HG02840 (cell line): Measurements from ENCODE around the gene BEST2.

Experiments used
- ATAC-seq: cut with Tn5 transposase; IDR thresholded peaks from one replicate; pipeline ENCODE4 v1.9.1; 2021; ENCODE audit warnings: mild to moderate bottlenecking, moderate library complexity, moderate number of reproducible peaks; ENCODE audit not compliant: unreplicated experiment, low FRiP score

Gene BEST2

DNA sequence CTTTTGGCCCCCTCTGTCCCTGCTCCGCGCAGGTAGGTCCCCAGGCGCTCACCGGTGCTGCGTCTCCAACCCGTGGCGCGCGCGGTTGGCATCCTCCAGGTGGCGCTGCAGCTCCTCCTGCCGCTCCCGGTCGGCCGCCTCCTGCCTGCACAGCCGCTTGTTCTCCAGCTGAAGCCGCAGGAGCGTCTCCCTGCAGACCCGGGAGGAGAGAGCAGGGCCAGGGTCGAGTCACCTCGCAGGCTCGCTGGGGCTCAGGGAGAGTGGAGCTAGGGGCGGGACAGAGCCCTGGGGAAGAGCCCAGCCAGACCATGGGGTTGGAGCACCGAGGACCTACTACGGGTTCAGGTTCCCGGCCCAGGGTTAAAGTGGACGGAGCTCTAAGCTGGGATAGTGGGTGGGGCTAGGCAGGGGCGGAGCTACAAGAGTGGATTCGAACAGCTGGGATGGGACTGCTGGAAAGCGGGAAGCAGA is 14.5 kb downstream of the BEST2 start:
- no peak for ATAC-seq

DNA sequence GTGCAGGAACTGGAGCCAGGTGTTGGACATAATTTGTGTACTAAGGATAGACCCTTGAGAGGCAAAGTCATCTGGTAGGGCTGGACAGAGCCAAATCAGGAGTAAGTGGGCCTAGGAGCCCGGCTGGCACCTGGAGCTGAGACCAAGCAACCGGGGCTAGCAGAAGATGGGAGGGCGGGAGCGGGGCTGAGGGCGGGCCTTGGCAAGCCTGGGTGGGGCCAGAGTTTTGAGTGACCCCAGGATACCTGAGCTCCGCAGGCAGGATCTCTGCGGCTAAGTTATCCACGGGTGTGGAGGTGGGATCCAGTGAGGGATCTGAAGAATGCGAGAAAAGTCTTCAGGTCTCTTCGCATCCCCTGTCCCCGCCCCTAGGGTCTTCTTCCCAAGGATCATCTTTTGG is 15.6 kb downstream of the BEST2 start:
- no peak for ATAC-seq

DNA sequence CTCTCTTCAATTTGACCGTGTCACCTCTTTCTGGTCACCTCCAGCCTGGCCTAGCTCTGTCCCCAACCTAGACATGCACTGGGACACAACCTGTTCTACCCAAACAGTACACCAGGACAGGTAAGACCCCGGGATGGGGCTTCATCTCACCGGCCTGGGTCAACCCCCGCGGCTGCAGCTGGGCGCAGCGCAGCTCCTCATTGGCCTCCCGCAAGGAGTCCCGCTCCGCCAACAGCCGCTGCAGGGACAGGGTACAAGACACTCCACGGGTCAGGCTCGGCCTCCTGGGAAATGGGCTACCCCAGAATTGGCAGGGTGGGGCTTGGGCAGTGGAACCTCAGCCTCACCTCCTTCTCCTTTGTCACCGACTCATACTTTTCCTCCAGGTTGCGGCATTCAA is 16.1 kb downstream of the BEST2 start:
- no peak for ATAC-seq

DNA sequence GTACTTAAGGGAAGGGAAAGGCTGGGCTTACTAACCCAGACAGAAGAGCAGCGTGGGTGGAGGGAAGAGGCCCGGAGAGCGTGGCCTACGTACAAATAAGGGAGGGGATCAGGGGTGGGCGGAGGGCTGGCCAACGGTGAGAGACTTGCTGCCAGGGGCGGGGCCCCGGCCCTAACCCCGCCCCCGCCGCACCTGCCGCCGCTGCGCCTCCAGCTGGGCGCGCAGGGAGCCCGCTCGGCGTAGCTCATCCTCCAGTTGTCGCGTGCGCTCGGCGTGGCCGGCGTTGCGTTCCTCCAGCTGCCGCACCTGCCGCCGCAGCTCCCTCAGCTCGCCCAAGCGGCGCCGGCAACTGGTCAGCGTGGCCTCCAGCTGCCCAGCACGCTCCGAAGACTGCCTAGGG is 18.1 kb downstream of the BEST2 start:
- ATAC-seq: no peak

DNA sequence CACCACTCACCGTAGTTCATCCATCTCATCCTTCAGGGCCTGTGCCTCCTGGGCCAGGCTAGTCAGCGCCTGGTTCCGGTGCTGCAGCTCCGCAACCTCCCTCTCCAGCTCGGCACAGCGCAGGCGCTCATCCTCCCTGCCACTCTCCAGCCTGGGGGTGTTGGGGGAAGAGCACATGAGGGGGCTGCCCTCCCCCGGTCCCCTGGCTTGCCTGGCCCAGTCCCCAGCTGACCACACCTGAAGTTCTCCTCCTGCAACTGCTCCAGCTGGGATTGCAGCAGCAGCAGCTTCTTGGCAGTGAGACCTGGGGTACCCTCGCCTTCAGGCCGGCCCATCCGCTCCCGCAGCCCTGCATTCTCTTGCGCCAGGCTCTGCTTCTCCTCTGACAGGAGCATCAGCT is 19.3 kb downstream of the BEST2 start:
- no peak for ATAC-seq

DNA sequence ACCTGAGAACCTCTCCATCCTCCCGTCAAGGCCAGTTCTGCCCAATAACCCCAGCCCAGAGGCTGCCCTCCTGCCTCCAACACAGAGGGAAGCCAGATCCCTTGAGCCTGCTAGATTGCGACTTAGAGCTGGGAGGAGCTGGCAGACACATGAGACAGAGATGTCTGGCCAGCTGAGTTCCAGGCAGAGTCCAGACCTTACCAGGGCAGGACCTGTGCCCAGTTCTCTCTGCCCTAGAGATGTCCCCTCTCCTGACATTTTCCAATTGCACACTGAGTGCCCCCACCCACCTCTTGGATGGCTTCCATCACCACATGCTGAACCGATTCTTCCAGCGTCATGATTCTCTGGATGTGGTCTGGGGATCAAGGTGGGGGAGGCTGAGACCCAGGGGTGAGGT is 20.7 kb downstream of the BEST2 start:
- ATAC-seq: no peak

DNA sequence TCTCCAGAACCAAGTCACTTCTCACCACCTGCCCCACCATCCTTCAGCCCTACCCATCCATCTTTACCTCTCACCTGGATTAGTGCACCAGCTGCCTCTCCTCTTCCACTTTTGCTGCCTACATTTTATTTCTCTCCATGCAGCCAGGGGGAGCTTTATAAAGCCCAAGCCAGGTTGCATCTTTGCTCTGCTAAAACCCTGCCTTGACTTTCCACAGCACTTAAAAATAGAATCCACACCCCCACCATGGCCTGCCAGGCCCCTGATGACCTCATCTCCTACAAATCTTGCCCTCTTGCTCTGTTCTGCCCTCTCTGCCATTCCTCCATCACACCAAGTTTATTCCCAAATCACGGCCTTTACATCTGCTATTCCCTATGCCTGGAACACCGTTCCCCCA is 22.0 kb downstream of the BEST2 start:
- ATAC-seq: no peak

DNA sequence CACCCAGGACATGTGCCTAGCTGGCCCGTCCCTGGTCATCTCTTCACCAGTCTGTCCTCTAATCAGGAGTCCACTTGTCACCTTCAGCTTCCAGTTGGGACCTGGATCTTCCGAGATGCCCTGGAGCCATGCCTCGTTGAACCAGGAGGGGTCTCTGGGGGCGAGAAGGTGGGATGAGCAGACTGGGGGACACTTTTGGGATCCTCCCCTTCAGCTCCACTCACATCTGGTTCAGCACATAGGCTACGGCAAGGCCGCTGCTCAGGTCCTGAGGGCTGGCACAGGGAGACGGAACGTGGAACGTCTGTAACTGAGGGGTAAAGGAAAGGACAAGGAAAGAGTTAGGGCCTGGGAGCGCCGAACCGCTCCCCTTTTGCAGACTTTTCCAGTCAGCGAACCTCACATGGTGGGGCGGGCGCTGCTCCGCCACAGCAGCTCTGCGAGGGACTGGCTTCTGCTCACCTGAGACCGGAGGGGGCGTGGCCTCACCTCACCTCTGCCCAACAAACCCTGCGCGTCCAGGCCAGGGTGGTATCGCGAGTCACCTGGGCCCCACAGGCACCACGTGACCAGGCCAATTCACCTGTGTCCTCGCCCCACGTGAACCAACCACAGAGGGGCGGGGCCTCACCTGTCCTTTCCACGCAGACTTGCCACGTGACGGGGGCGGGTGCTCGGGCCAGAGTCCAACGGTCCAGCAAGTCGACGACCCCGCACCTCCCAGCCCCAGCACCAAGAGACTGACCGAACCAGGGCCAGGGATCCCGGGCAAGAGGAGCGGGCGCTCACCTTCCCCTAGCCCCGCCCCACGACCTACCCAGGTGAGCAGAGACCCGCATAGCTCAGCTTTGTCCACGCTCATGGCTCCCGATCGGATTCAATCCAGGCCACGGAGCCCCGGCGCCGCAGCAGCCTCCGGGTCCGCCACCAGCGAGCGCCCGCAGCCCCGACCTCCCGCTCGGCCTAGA is 23.3 kb downstream of the BEST2 start, which contains the start of gene HOOK2:
Gene HOOK2, minus strand, starts transcription at position 965 of the 968 bp plus-strand sequence. Its CDS starts 103 bp downstream, at position 862.
- ATAC-seq: peak; percentile 1

DNA sequence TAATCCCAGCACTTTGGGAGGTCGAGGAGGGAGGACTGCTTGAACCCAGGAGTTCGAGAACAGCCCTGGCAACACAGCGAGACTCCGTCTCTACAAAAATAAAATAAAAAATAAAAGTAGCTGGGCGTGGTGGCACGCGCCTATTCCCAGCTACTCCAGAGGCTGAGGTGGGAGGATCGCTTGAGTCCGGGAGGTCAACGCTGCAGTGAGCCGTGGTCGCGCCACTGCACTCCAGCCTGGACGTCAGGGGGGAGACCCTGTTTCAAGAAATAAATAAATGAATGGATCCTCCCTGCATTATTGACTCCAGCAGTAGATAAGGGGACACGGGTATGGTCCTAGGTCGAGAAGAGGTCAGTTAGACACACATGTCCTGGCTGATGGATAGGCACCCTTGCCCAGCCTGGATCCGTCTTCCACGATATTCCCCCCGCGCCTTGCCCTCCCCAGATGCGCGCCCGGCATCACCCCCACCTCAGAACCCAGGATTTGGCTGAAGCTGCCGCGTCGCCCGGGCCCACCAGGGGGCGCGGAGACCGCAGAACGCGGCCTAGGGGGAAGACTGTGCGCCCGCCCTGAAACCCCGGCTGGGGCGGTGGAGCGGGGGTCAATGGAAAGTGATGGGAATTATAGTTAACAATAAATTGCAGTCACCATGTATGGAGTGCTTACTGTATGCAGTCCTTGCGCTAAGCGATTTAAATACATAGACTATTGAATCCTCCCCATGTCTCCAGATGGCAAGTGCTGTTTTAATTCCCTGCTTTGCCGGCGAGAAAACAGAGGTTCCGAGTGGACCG is 25.8 kb downstream of the BEST2 start:
- ATAC-seq: no peak

DNA sequence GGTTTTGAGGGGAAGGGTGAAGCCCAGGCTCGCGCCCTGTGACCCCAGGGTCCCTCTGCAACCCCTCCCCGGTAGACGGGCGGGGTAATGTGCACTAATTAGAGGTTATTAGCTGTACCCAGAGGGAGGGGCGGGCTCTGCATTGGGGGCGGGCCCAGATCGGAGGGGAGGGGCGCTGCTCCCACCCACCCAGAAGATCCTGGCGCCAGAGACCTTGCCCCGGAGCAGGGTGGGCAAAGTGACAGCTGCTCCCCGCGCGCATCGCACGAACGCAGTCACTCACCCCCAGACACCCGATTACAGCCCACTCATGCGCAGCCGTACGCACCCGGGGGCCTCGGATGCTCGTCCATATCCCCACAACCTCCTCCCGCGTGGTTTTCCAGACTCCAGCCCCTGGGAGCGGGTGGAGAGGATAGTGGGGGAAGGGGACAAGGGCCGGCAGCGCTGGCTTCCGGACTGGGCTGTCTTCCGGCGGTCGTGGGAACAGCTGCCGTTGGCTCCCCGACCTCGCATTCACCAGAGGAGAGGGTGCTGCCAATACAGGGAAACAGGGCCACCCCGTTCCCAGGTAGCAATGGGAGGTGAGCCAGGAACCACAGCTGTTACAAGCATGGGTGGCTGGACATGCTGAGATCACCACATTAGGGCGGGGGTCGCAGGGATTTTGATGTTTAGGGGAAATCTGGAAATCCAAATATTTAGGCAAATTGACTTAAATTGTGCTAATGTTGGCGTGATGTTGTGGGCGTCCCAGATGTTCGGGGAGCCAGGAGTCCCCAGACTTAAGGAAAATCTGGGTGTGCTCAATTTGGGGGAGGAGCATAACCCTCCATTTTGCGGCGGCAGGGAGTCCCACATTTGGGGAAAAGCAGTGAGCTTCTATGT is 26.7 kb downstream of the BEST2 start:
- no peak for ATAC-seq

DNA sequence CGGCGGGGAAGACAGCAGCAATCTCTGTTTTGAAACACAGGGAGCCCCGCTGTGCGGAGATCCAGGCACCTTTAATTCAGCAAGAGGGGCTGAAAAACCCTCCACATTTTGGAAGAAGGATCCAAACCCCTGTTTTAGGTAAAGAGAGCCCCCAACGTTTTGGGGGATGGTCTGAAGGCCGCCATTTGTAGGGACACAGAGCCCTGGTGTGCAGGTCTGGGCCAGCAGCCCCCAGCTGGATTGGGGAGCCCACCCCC is 27.2 kb downstream of the BEST2 start:
- no peak for ATAC-seq

DNA sequence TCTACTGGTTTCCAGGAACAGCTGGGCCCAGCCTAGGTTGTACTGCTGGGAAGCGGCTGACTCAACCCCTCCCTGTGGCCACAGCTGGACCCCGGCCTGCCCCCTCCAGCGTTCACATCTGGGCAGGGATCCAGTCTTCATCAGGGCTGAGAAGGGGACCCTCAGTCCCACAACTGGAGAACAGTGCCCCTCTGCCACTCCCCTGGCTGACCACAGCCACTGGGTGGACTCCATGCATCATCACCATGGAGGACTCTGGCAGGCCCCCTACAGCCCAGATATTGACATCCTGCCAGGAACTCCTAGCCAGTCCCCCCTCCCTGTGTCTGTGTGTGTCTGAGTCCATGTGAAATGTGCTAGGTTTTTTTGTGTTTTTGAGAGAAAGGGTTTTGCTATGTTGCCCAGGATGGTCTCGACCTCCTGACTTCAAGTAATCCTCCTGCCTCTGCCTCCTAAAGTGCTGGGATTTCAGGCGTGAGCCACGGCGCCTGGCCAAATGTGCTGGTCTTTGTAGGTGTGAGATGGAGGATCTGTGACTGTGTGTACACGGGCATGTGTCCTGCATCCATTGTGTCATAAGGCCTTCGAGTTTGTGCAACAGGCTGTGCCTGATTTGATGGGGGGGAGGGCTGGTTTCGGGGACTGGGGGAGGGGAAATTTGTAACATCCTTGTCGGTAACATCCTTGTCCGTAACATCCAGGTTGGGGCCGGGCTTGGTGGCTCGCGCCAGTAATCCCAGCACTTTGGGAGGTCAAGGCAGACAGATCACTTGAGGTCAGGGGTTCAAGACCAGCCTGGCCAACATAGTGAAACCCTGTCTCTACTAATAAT is 27.8 kb downstream of the BEST2 start:
- ATAC-seq: no peak

DNA sequence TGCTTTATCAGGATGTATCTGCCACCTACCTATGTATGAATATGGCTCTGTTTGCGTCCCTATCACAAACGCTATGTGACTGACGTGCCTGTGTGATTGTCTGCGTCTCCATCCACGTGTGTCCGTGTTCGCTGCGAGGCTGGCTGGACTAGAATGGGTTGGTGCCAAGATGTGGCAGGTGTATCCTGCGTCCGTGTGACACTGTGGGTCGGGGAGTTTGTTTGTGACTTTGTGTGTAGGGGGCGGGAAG is 30.5 kb downstream of the BEST2 start:
- ATAC-seq: no peak

DNA sequence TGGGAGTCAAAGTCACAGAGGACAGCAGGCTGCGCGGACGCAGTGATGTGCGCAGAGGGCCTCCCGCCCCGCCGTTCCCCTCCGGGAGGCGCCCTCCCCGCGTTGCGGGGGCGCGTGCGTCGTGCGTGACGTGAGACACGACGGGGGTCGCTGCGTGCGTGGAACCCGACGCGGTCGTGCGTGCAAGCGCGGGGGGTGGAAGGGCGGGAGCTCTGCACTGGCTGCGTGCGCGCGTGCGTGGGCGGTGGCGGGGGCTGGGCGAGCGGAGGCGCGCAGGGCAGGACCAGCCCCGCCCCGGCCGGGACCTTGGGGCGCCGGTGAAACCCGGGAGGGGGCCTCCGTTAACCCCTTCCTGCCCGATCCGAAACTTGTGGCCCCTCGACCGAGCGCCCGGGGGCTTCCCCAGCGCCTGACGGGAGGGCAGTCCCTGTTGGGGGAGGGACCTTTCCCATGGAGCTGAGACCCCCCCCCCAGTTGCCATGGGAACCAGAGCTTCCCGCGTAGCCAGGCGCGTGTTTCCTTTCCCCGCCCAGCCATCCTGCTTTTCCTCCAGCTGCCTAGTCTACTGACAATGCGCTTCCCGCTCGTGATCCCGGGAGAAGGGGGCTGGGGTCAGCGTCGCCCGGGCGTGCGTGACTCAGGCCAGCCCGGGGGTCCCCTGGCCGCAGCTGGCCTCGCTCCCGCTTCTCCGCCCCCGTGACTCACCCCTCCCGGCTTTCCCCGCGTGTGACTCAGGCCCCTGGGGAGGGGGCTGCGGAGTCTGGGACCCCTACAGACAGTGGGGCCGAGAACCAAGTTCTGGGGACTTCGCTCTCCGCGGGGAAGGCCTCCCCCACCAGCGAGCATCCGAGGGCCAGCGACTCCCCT is 31.1 kb downstream of the BEST2 start:
- ATAC-seq: peak; percentile 30

DNA sequence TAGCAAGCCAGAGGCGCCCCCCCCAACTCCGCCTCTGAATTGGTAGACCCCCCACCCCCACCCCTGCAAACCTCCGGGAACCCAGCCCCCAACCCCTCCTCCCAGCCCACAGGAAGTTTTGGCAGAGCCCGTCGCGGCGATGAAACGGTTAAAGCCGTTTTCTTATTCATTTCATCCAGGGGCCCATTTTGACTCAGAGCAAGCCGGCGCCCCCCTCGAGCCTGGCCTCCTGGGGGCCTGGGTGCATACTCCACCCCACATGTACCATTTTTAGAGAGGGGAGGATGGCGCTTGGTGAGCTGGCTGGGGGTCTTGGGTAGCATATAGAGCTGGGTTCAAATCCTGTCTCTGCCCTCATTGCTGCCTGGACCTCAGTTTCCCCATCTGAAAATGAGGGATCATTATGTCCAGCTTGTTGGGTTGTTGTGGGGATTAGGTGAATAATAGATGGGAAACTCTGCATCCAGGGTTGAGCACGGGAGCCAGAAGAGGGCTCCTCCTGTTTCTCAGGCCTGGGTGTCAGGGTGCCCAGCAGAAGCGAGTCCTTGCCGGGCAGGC is 31.8 kb downstream of the BEST2 start:
- ATAC-seq: no peak

DNA sequence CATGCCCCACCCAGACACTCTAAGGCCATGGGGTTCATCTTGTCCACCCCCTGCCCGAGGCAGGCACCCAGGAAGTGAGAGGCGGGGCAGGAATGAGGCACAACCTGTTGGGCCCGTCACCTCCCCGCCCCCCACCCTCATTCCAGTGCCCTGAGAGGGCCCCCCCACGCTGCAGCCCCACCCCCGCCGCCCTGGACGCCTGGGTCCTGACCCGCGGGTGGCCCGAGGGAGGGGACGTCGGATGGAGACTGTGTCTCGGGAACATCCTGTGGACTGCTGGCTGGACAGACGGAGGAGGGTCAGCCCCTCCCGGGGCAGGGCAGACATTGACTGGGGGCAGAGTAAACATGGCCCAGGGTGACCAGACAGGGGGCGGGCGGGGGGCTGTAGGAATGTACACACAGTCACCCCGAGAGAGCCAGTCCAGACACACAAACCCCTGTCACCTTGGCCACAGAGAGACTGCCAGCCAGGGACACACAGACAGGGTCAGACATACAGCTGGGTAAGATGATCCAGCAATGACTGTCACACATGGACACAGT is 32.3 kb downstream of the BEST2 start:
- ATAC-seq: no peak

DNA sequence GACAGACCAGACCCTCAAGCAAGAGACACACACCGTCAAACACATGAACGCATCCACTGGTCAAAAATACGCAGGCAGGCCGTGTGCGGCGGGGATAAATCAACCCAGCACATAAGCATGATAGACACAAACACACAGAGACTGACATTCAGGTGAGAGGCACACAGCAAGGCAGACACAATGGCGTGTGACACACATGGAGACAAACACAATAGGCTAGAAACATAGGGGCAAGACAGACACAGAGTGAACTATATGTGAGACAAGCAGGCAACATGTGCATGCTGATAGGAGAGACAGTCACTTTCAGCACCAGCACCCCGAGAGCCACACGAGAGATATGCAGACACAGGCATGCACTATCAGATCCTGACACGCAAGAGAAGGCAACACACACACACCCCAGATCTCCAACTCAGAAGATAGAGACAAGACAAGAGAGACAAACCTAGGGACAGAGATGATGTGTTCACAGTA is 32.8 kb downstream of the BEST2 start:
- ATAC-seq: no peak

DNA sequence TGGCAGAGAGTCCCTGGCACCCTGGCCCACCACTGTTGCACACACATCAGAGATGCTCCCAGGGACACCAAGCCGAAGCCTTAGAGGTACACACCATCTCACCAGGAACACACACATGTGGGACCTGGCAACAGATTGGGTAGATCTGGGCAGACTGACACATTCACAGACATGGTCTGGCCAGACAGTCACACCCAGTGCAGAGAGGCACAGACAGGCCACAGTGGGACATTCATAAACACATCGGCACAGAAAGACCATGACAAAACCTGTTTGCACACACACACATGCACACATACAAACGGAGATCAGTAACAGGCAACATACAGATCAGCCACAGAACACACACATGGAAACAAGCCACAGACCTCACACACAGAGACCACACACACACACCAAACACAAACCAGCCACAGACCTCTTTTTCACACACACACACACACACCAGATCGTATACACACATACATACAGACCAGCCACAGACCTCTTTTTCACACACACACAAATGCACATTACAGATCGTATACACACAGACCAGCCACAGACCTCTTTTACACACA is 33.4 kb downstream of the BEST2 start:
- no peak for ATAC-seq
